Large intestine (tissue), 3 donors: Measurements from ENCODE around the gene ROPN1L. TPM values are rescaled to one million over a fixed set of nuclear protein-coding genes. Genes with fewer than 3 reads are reported as not detected.
A peak's percentile ranks its signal among the peaks of the same experiment; 100 is the strongest.

ENCODE experiments used
- DNase-seq, 2 donors: peaks; one replicate each; pipeline versions ENCODE4 v3.0.0 to v3.0.0-alpha.2; 2013
- H3K27ac ChIP-seq: one replicate; pipeline ENCODE4 v1.5.1; 2013; ENCODE audit warnings: low read length
- H3K27me3 ChIP-seq: 2 replicates; pipeline ENCODE4 v1.6.1; 2013; ENCODE audit warnings: low read length; ENCODE audit not compliant: control insufficient read depth, insufficient read depth
- H3K36me3 ChIP-seq: 2 replicates; pipeline ENCODE4 v1.6.1; 2013; ENCODE audit warnings: low read length; ENCODE audit not compliant: control insufficient read depth, insufficient read depth
- H3K4me1 ChIP-seq: one replicate; pipeline ENCODE4 v1.6.1; 2013; ENCODE audit warnings: low read length; ENCODE audit not compliant: control insufficient read depth, insufficient read depth
- H3K4me3 ChIP-seq: one replicate; pipeline ENCODE4 v1.5.1; 2013; ENCODE audit warnings: low read length
- H3K9me3 ChIP-seq: one replicate; pipeline ENCODE4 v1.6.1; 2013; ENCODE audit warnings: mild to moderate bottlenecking, low read depth, low read length, moderate library complexity; ENCODE audit not compliant: control insufficient read depth
- WGBS: methylation state at CpG from one replicate; pipeline ENCODE4 v1.1.5; 2013; ENCODE audit warnings: low lambda C conversion rate; ENCODE audit not compliant: insufficient coverage; 5-methylcytosine and 5-hydroxymethylcytosine counted together
- polyA plus RNA-seq: library from polyadenylated mRNA; unstranded; fragments of 120-200 nt; gene quantifications from one replicate; pipeline ENCODE4 v1.2.1, GENCODE V29; 2013

ROPN1L gene
- polyA plus RNA-seq, 1 donor: 0.30 TPM

GRCh38 chr5:10445352-10445751, 3.7 kb downstream of the ROPN1L start:
- H3K27ac ChIP-seq: no peak overlapping the region
- DNase-seq: no peak
- no peaks in the 10 kb centered on the region for H3K36me3 ChIP-seq
- H3K9me3 ChIP-seq: peaks cover 4% of the 10 kb centered on the region
- no peak overlapping the region for H3K4me3 ChIP-seq
- peaks cover 8% of the 10 kb centered on the region for H3K4me1 ChIP-seq
- peaks cover 16% of the 10 kb centered on the region for H3K27me3 ChIP-seq
- 100% methylated on average over 3 of the region's 8 CpGs for WGBS

- 20% methylated on average over 1 of the region's 7 CpGs for WGBS
- Histone ChIP-seq H3K4me3 (no peak overlapping the region), H3K4me1 (peaks cover 3% of the 10 kb centered on the region), H3K9me3 (peaks cover 4% of the 10 kb centered on the region), H3K27me3 (peaks cover 16% of the 10 kb centered on the region), H3K27ac (no peak overlapping the region), H3K36me3 (no peaks in the 10 kb centered on the region)
- DNase-seq: no peak
These were observed 4.8 kb downstream of the ROPN1L start for GRCh38 chr5:10446490-10446889.

GRCh38 chr5:10447041-10447440, 5.4 kb downstream of the ROPN1L start:
- no peak for DNase-seq
- no CpG with 5 or more reads among the region's 4 CpGs for WGBS
- Histone ChIP-seq H3K9me3 (peaks cover 1% of the 10 kb centered on the region), H3K4me3 (no peak overlapping the region), H3K27ac (no peak overlapping the region), H3K4me1 (peaks cover 3% of the 10 kb centered on the region), H3K36me3 (no peaks in the 10 kb centered on the region), H3K27me3 (peaks cover 15% of the 10 kb centered on the region)

- Histone ChIP-seq H3K27ac (no peak overlapping the region), H3K27me3 (peaks cover under 1% of the 10 kb centered on the region), H3K9me3 (no peaks in the 10 kb centered on the region), H3K4me1 (no peaks in the 10 kb centered on the region), H3K4me3 (no peak overlapping the region), H3K36me3 (no peaks in the 10 kb centered on the region)
- no peak for DNase-seq
- 80% methylated on average over 1 of the region's 11 CpGs for WGBS
These were observed 7.2 kb downstream of the ROPN1L start for GRCh38 chr5:10448754-10449360.

GRCh38 chr5:10451137-10451824, 9.6 kb downstream of the ROPN1L start:
- H3K9me3 ChIP-seq: no peaks in the 10 kb centered on the region
- no peak for DNase-seq
- no peak overlapping the region for H3K27ac ChIP-seq
- no peaks in the 10 kb centered on the region for H3K27me3 ChIP-seq
- H3K4me3 ChIP-seq: no peak overlapping the region
- no peaks in the 10 kb centered on the region for H3K36me3 ChIP-seq
- 100% methylated on average over 2 of the region's 9 CpGs for WGBS
- H3K4me1 ChIP-seq: no peaks in the 10 kb centered on the region

GRCh38 chr5:10452768-10453331, 11.2 kb downstream of the ROPN1L start:
- H3K36me3 ChIP-seq: no peaks in the 10 kb centered on the region
- H3K4me3 ChIP-seq: no peak overlapping the region
- no peak overlapping the region for H3K27ac ChIP-seq
- no peaks in the 10 kb centered on the region for H3K9me3 ChIP-seq
- DNase-seq: peak; percentile 37 to 40
- H3K27me3 ChIP-seq: no peaks in the 10 kb centered on the region
- no peaks in the 10 kb centered on the region for H3K4me1 ChIP-seq
- no CpG with 5 or more reads among the region's 10 CpGs for WGBS

GRCh38 chr5:10453545-10453944, 11.9 kb downstream of the ROPN1L start:
- H3K27ac ChIP-seq: no peak overlapping the region
- H3K4me1 ChIP-seq: no peaks in the 10 kb centered on the region
- H3K4me3 ChIP-seq: no peak overlapping the region
- no peaks in the 10 kb centered on the region for H3K36me3 ChIP-seq
- 20% methylated on average over 1 of the region's 8 CpGs for WGBS
- DNase-seq: no peak
- no peaks in the 10 kb centered on the region for H3K27me3 ChIP-seq
- no peaks in the 10 kb centered on the region for H3K9me3 ChIP-seq

- Histone ChIP-seq H3K4me1 (no peaks in the 10 kb centered on the region), H3K27me3 (no peaks in the 10 kb centered on the region), H3K4me3 (no peak overlapping the region), H3K36me3 (no peaks in the 10 kb centered on the region), H3K9me3 (no peaks in the 10 kb centered on the region), H3K27ac (no peak overlapping the region)
- 100% methylated on average over 1 of the region's 19 CpGs for WGBS
- no peak for DNase-seq
These were observed 13.1 kb downstream of the ROPN1L start for GRCh38 chr5:10454591-10455276.

GRCh38 chr5:10455277-10455670, 13.6 kb downstream of the ROPN1L start:
- Histone ChIP-seq H3K36me3 (no peaks in the 10 kb centered on the region), H3K4me1 (no peaks in the 10 kb centered on the region), H3K27me3 (no peaks in the 10 kb centered on the region), H3K4me3 (no peak overlapping the region), H3K9me3 (no peaks in the 10 kb centered on the region), H3K27ac (no peak overlapping the region)
- no peak for DNase-seq
- WGBS: 73% methylated on average over 3 of the region's 14 CpGs

GRCh38 chr5:10456583-10457420, 15.1 kb downstream of the ROPN1L start:
- Histone ChIP-seq H3K4me1 (no peaks in the 10 kb centered on the region), H3K4me3 (no peak overlapping the region), H3K27ac (no peak overlapping the region), H3K9me3 (no peaks in the 10 kb centered on the region), H3K27me3 (no peaks in the 10 kb centered on the region), H3K36me3 (no peaks in the 10 kb centered on the region)
- no peak for DNase-seq
- whole genome bisulfite sequencing: 81% methylated on average over 6 of the region's 26 CpGs
